Activated CD4-positive, alpha-beta T cell treated with anti-CD3 and anti-CD28 coated beads, Interleukin-2, amount 10 ng/mL, durations not matched to agents 7 days and 5 days (primary cell): Measurements from ENCODE around the gene ORAI2. TPM values are rescaled to one million over a fixed set of nuclear protein-coding genes. Genes with fewer than 3 reads are reported as not detected.
A peak's percentile ranks its signal among the peaks of the same experiment; 100 is the strongest.
"Not testable (repeated sequence)": the region's sequence is repeated elsewhere in the genome, so short reads cannot be mapped to it uniquely, and the experiment has no call there.

ENCODE experiments used
- CTCF ChIA-PET: fragments of 350-600 bp; sonication (Branson Sonifier 250); formaldehyde crosslinking; loops from one replicate; lab custom pipeline; 2021; ENCODE audit warnings: antibody characterized with exemption; lab: Charles Lee
- POLR2A ChIA-PET: fragments of 350-600 bp; sonication (Branson Sonifier 250); formaldehyde crosslinking; loops from one replicate; lab custom pipeline; 2021; ENCODE audit warnings: antibody characterized with exemption; lab: Charles Lee
- DNase-seq: peaks from one replicate; pipeline ENCODE4 v3.0.0-alpha.2; 2020
- H3K27ac Mint-ChIP-seq: one replicate; pipeline ENCODE4 v1.8.0; 2021; ENCODE audit warnings: mild to moderate bottlenecking, moderate library complexity, mixed read lengths
- H3K27me3 Mint-ChIP-seq: one replicate; pipeline ENCODE4 v1.8.0; 2021; ENCODE audit warnings: mixed read lengths
- H3K36me3 Mint-ChIP-seq: one replicate; pipeline ENCODE4 v1.8.0; 2021; ENCODE audit warnings: low read depth, mixed read lengths
- H3K4me1 Mint-ChIP-seq: one replicate; pipeline ENCODE4 v1.8.0; 2021; ENCODE audit warnings: mixed read lengths
- H3K4me3 Mint-ChIP-seq: one replicate; pipeline ENCODE4 v1.8.0; 2021; ENCODE audit warnings: mild to moderate bottlenecking, moderate library complexity, mixed read lengths
- H3K9me3 Mint-ChIP-seq: one replicate; pipeline ENCODE4 v1.8.0; 2021; ENCODE audit warnings: mixed read lengths
- microRNA-seq: library from miRNA; unstranded; fragments of <30 nt; microRNA quantifications from one replicate; pipeline ENCODE4 v1.2.0, GENCODE V29; 2021; ENCODE audit warnings: borderline microRNAs expressed, borderline replicate concordance
- total RNA-seq, 2 experiments: library from RNA; stranded (reverse); gene quantifications; one replicate each; pipeline ENCODE4 v1.2.3, GENCODE V29; 2021

The ORAI2 gene
- total RNA-seq, 2 experiments from 2014 or later, result 61.2 to 63.7 TPM

DNA sequence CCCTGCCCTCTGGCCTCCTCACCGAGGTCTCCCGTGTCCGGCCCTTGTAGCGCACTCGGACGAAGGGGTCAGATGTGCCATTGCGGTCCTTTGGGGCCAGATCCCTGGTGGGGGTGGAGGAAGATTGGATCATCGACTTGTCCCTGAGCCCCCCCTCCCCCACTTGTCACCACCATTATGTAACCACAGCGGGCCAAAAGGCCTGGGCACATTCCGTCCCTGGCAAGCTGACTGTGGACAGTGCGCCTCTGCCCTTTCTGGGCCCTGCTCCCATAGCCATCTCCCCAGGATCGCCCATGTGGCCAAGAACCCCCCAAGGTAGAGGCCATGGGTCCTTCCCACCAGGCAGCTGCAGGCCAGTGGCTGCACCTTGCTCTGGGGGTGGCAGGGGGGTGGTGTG, 69.8 kb downstream of the ORAI2 start:
- H3K4me1 Mint-ChIP-seq, H3K9me3 Mint-ChIP-seq, H3K27ac Mint-ChIP-seq, H3K27me3 Mint-ChIP-seq, H3K4me3 Mint-ChIP-seq, CTCF ChIA-PET, POLR2A ChIA-PET, H3K36me3 Mint-ChIP-seq, DNase-seq: not testable (repeated sequence)

DNA sequence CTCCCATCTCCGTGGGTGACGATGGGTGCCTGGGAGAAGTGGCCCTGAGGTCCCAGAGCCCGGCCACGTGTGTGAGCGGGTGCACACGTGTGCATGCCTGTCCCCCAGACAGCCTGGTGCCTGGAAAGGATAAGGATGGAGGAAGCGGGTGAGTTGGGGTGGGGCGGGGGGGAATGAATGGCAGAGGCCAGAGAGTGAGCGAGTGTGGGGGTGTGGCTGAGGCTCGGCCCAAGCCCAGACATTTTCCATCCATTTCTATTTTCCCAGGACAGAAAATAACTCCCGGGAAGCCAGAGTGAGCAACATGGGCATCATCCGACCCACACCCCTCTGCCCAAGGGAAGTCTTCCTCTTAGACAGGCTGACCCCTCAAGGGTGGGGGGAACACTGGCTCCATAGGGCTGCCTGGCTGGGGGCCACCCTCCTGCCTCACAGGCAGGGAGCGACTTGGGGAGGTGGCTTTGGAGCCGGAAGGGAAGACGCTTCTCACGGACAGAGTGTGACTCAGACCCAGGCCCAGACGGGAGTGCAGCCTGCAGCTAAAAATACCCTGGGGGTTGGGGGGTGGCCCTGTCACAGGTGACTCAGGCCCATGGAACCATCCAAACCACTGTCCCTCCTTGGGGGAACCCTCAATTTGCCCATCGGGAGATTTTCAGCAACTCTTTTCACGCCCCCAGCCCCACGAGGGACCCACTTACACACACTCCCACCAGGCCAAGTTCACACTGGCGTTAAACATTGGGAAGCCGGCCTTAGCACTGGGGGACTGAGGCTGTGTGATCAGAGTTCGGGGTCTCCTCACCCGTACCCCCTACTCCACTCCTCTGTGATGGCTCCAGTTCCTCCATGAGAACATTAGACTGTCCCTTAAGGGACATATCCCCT, 72.2 kb downstream of the ORAI2 start:
- H3K27ac Mint-ChIP-seq, H3K4me3 Mint-ChIP-seq, H3K4me1 Mint-ChIP-seq, H3K27me3 Mint-ChIP-seq, H3K36me3 Mint-ChIP-seq, H3K9me3 Mint-ChIP-seq, CTCF ChIA-PET, POLR2A ChIA-PET, DNase-seq: not testable (repeated sequence)

Small RNAs within 50 kb of the gene (microRNA-seq; reads per million reads assigned to microRNA genes)
- gene MIR4467 (1.3 reads per million), gene MIR5090 (3.6 reads per million, percentile 21 among the genes with 10 or more reads in this experiment), gene MIR548O (not detected)

Other genes with a start within 250 kb of the ORAI2 start
- gene SH2B2, start 146.7 kb upstream of the ORAI2 start, total RNA-seq, result under 1 TPM; 0.12 to 0.50 TPM
- gene SPDYE6, start 77.1 kb upstream of the ORAI2 start, total RNA-seq, result not detected
- gene PRKRIP1, start 37.2 kb upstream of the ORAI2 start, total RNA-seq, result 10 to 100 TPM; 26.2 to 31.9 TPM
- gene ALKBH4, start 31.3 kb downstream of the ORAI2 start, total RNA-seq, result 10 to 100 TPM; 10.5 to 12.9 TPM
- gene LRWD1, start 31.4 kb downstream of the ORAI2 start, total RNA-seq, result 10 to 100 TPM; 18.2 to 20.5 TPM
- gene POLR2J, start 45.3 kb downstream of the ORAI2 start, total RNA-seq, result 10 to 100 TPM; 44.3 to 56.4 TPM
- 10 to 100 TPM; 23.2 to 26.9 TPM for gene RASA4B, start 84.2 kb downstream of the ORAI2 start, total RNA-seq
- 10 to 100 TPM; 44.9 to 52.4 TPM for gene UPK3BL2, start 110.1 kb downstream of the ORAI2 start, total RNA-seq
- gene SPDYE2, start 117.7 kb downstream of the ORAI2 start, total RNA-seq, result under 1 TPM in 1 of 2 experiments, not detected in 1; 0.15 TPM
- gene POLR2J3, start 139.0 kb downstream of the ORAI2 start, total RNA-seq, result 10 to 100 TPM; 53.2 to 53.8 TPM
- 10 to 100 TPM; 19.7 to 21.1 TPM for gene RASA4, start 183.2 kb downstream of the ORAI2 start, total RNA-seq
- gene UPK3BL1, start 209.2 kb downstream of the ORAI2 start, total RNA-seq, result 1 to 10 TPM in 1 of 2 experiments, not detected in 1; 9.4 TPM
- not detected for gene SPDYE2B, start 216.7 kb downstream of the ORAI2 start, total RNA-seq
- gene POLR2J2, start 238.1 kb downstream of the ORAI2 start, total RNA-seq, result 10 to 100 TPM; 36.6 to 37.4 TPM